IMR-90 (cell line): ENCODE measurements around the gene WFDC6. TPM values are rescaled to one million over a fixed set of nuclear protein-coding genes. Genes with fewer than 3 reads are reported as not detected.

Source experiments
- microRNA-seq, 2 experiments: library from miRNA; stranded (forward) in 1 of 2; unstranded in 1 of 2; fragments of 10-50 nt in 1 of 2; fragments of <30 nt in 1 of 2; gene quantifications in 1 of 2; microRNA quantifications in 1 of 2; one replicate each; pipeline versions ENCODE3 to v1.1.0; 2013 to 2020; ENCODE audit not compliant: insufficient read depth in 1 of 2, insufficient read length in 1 of 2, unreplicated experiment in 1 of 2
- polyA plus RNA-seq, 3 experiments: library from polyadenylated mRNA; depleted of rRNA; stranded (reverse); fragments of >200 nt; gene quantifications; 2 replicates each; pipeline ENCODE4 v1.2.3, GENCODE V29; 2012; ENCODE audit warnings: low replicate concordance in 1 of 3
- small RNA-seq, 5 experiments: library from RNA; depleted of rRNA; stranded (forward); fragments of <200 nt; gene quantifications; one replicate each; pipeline ENCODE3, GENCODE V24; 2012
- total RNA-seq: library from RNA; depleted of rRNA; stranded (reverse); fragments of >200 nt; gene quantifications from 2 replicates; pipeline ENCODE4 v1.2.3, GENCODE V29; 2012; rRNA removed

Gene WFDC6
- total and polyA plus RNA-seq, 2 of the 4 experiments (the other 2 are of a cell fraction): not detected

Small RNA genes within 50 kb of the gene (microRNA-seq; reads per million reads assigned to microRNA genes)
- gene AL031663.1 (ENCODE audit: insufficient read depth, insufficient read length) (not detected), gene HSPD1P21 (ENCODE audit: insufficient read depth, insufficient read length) (not detected), gene RNA5SP485 (ENCODE audit: insufficient read depth, insufficient read length) (not detected)

Small RNA genes within 50 kb of the gene (small RNA-seq; reads per million reads assigned to genes)
- gene AL031663.1 (0 reads per million in 5 experiments), gene HSPD1P21 (0 reads per million in 5 experiments), gene RNA5SP485 (0 to 1.7 (median 0) reads per million in 5 experiments)

Other genes with a start within 250 kb of the WFDC6 start
- gene RBPJL, start 232.6 kb downstream of the WFDC6 start, total RNA-seq: not detected in 2 replicates
- gene RBPJL, start 232.6 kb downstream of the WFDC6 start, polyA plus RNA-seq (2012; rRNA removed): not detected in 2 replicates
- not detected in 2 replicates for gene MATN4, start 231.2 kb downstream of the WFDC6 start, total RNA-seq
- 0.12 and 0.13 TPM in 2 replicates for gene MATN4, start 231.2 kb downstream of the WFDC6 start, polyA plus RNA-seq (2012; rRNA removed)
- gene SDC4, start 191.1 kb downstream of the WFDC6 start, total RNA-seq: 265 and 275 TPM in 2 replicates
- 181 and 203 TPM in 2 replicates for gene SDC4, start 191.1 kb downstream of the WFDC6 start, polyA plus RNA-seq (2012; rRNA removed)
- 12.9 and 16.7 TPM in 2 replicates for gene SYS1, start 176.3 kb downstream of the WFDC6 start, total RNA-seq
- gene SYS1, start 176.3 kb downstream of the WFDC6 start, polyA plus RNA-seq (2012; rRNA removed): 24.6 and 29.2 TPM in 2 replicates
- gene TP53TG5, start 161.2 kb downstream of the WFDC6 start, total RNA-seq: not detected in 2 replicates
- not detected in 2 replicates for gene TP53TG5, start 161.2 kb downstream of the WFDC6 start, polyA plus RNA-seq (2012; rRNA removed)
- 1.1 and 1.3 TPM in 2 replicates for gene DBNDD2, start 131.2 kb downstream of the WFDC6 start, total RNA-seq
- gene DBNDD2, start 131.2 kb downstream of the WFDC6 start, polyA plus RNA-seq (2012; rRNA removed): 7.8 and 9.3 TPM in 2 replicates
- gene PIGT, start 123.3 kb downstream of the WFDC6 start, total RNA-seq: 27.2 and 31.2 TPM in 2 replicates
- gene PIGT, start 123.3 kb downstream of the WFDC6 start, polyA plus RNA-seq (2012; rRNA removed): 145 and 168 TPM in 2 replicates
- gene WFDC2, start 69.7 kb downstream of the WFDC6 start, total RNA-seq: not detected in 2 replicates
- not detected in 2 replicates for gene WFDC2, start 69.7 kb downstream of the WFDC6 start, polyA plus RNA-seq (2012; rRNA removed)
- gene SPINT3, start 23.9 kb downstream of the WFDC6 start, total RNA-seq: not detected in 2 replicates
- not detected in 2 replicates for gene SPINT3, start 23.9 kb downstream of the WFDC6 start, polyA plus RNA-seq (2012; rRNA removed)
- not detected in 2 replicates for gene EPPIN, start 7.9 kb upstream of the WFDC6 start, total RNA-seq
- gene EPPIN, start 7.9 kb upstream of the WFDC6 start, polyA plus RNA-seq (2012; rRNA removed): not detected in 2 replicates
- not detected in 2 replicates for gene WFDC8, start 39.8 kb upstream of the WFDC6 start, total RNA-seq
- gene WFDC8, start 39.8 kb upstream of the WFDC6 start, polyA plus RNA-seq (2012; rRNA removed): not detected in 2 replicates
- not detected in 2 replicates for gene WFDC10A, start 90.3 kb upstream of the WFDC6 start, total RNA-seq
- not detected in 2 replicates for gene WFDC10A, start 90.3 kb upstream of the WFDC6 start, polyA plus RNA-seq (2012; rRNA removed)
- not detected in 2 replicates for gene WFDC9, start 91.8 kb upstream of the WFDC6 start, total RNA-seq
- gene WFDC9, start 91.8 kb upstream of the WFDC6 start, polyA plus RNA-seq (2012; rRNA removed): not detected in 2 replicates
- gene WFDC11, start 130.8 kb upstream of the WFDC6 start, total RNA-seq: not detected in 2 replicates
- not detected in 2 replicates for gene WFDC11, start 130.8 kb upstream of the WFDC6 start, polyA plus RNA-seq (2012; rRNA removed)
- gene WFDC13, start 162.6 kb upstream of the WFDC6 start, total RNA-seq: not detected in 2 replicates
- not detected in 2 replicates for gene WFDC13, start 162.6 kb upstream of the WFDC6 start, polyA plus RNA-seq (2012; rRNA removed)
- gene WFDC10B, start 165.5 kb upstream of the WFDC6 start, total RNA-seq: not detected in 2 replicates
- not detected in 2 replicates for gene WFDC10B, start 165.5 kb upstream of the WFDC6 start, polyA plus RNA-seq (2012; rRNA removed)
- not detected in 2 replicates for gene SPINT4, start 182.9 kb upstream of the WFDC6 start, total RNA-seq
- not detected in 2 replicates for gene SPINT4, start 182.9 kb upstream of the WFDC6 start, polyA plus RNA-seq (2012; rRNA removed)